Measurements from ENCODE around the gene SCARB1.

Gene SCARB1

DNA sequence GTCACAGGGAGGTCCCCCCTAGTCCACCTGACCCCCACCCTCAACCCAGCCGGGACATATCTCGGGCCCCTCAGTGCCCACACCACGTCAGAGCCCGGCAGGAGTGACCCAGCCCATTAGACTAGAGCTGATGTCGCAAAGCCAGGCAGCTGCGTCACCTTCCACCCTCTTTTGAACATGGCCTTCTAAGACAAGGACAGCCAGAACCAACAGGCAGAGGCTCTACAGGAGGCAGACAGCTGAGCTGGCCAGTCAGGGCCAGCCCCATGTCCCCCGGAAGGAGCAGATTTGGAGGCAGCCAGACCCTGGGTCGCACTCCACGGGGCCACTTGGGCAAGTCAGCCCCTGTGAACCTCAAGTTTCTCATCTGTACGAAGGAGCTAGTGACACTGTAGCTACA is 44.1 kb downstream of the SCARB1 start:
- DNase-seq: no peak

DNA sequence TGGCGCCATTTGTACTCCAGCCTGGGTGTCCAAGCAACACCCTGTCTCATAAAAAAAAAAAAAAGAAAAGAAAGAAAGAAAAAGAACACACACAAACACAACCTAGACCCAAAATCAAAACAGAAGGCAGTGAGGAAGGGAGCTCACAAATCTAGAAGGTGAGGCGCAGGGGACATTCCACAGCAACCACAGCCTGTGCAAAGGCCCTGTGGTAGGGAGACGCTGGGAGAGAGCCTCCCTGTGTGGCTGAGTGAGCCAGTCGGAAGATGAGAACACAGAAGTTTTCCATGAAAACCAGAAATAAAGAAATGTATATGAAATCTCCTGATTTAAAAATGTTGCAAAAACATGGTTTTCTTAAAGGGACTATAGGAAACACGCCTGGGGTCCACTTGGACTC is 44.6 kb downstream of the SCARB1 start:
- no peak for DNase-seq

DNA sequence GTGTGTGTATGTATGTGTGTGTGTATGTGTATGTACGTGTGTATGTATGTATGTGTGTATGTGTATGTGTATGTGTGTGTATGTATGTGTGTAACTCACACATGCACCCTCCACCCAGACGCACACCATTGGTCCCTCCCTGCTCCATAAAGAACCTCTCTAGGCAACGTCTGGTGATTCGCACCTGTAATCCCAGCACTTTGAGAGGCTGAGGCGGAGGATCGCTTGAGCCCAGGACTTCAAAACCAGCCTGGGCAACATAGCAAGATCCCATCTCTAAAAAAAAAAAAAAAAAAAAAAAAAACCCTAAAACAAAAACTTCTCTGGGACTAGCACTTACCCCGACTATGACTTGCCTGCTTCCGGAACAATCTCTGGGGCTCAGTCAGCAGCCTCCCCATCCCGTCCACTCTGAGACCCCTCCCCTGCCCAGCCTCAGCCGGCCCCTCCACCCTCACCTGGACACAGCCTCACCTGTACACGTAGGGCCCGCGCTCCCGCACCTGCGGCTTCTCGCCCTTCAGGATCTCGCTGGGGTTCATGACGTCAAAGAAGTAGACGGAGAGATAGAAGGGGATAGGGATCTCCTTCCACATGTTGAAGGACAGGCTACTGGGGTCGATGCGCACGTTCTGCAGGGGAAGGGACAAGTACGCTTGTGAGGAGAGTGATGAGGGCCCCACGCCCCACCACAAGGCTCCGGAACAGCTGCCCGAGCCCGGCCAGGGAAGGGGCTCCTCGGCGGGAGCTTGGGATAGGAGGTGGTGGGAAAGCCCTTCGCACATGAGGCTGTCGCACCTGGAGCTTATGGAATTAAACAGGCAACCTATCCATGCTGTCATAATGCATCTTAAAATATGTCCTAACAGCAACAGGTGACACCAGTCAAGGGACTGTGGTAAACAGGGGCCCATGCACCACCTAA is 46.3 kb downstream of the SCARB1 start:
- DNase-seq: no peak

DNA sequence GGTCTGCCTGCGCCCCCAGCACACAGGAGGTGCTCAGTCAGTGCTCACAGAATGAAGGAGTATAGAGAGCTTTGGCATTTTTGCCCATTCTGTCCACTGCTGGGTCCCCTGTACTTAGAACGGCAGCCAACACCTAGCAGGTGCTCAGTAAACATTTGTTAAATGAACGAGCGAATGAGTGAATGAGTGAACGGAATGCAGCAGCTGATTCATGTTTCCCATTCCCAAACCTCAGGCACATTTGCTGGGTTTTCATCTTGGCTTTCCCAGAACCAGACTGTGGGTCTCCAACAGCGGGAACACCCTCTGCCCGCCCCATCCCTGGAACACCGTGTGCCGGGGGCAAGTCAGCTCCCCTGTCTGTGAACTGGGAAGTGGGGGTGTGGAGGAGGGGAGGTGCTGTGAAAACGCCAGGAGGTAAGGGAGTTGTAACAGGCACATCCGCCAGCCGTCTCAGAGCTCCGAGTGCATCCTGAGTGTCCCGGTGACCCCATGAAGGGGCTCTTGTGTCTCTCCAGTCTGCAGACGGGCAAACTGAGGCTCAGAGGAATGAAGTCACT is 47.3 kb downstream of the SCARB1 start:
- DNase-seq: no peak

DNA sequence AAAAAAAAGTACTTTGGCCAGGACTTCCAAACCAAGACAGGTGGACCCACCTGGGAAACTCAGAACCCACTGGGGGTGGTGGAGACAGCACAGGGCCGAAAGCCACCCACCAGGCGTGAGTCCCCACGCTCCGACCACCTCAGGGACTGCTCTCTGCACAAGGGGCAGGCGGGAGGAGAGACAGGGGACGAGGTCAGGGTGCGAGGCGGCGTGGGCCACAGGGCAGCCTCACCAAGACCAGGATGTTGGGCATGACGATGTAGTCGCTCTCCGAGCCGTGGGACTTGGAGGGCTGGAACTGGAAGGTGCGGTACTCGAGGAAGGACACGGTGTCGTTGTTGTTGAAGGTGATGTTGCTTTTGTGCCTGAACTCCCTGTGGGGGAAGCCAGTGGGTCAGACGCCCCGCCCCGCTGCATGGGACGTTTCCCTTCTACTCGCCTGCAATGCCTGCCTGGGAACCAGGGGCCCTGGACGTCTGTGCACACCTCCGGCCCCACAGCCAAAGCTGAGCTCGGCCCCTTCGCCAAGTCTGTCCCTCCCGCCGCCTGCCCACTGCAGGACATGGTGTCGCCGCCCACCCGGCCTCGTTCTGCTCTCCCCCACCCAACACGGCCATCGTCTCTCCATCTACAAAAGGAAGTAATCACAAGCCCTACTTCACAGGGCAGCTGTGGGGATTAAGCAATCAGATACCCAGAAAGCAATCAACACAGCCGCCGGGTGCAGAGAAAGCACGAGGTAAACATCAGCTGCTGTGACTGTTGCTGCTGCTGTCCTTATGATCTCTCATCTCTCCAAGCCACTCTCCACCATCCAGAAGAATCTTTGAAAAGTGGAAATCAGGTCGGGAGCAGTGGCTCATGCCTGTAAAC is 48.7 kb downstream of the SCARB1 start:
- DNase-seq: peak; percentile 23 to 61

DNA sequence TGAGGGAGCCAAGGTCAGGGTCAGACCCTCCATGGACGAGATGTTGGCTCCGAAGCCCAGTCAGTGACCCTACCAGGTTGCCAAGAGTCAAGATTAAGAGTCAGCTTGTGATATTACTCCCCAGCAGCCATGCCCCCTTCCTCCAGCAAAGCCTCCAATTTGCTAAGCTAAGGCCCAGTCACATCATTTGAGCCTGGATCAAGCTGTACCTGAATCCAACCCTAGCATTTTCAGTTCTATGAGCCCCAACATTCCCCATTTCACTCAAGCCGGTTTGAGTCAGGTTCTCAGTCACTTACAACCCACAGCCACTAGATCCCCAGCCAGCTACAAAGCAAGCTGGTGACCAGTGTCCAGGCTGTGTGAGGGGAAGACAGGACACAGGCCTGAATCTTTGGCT is 49.9 kb downstream of the SCARB1 start:
- DNase-seq: no peak

DNA sequence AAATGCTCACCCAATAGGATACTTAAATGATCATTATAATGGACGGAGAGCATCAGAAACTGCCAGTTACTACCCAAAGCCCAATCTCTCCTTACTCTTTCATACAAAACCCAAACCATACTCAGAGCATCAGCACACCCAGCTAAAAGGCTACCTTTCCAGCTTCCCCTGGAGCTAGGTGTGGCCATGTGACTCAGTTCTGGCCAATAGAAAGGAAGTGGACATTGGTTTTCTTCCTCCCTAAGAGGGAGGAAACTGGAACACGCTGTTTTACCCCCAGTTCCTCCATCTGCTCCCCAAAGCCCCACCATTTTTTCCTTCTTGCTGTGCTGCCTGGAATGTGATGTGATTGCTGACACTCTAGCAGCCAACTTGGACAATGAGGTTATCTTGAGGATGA is 50.7 kb downstream of the SCARB1 start:
- no peak for DNase-seq

DNA sequence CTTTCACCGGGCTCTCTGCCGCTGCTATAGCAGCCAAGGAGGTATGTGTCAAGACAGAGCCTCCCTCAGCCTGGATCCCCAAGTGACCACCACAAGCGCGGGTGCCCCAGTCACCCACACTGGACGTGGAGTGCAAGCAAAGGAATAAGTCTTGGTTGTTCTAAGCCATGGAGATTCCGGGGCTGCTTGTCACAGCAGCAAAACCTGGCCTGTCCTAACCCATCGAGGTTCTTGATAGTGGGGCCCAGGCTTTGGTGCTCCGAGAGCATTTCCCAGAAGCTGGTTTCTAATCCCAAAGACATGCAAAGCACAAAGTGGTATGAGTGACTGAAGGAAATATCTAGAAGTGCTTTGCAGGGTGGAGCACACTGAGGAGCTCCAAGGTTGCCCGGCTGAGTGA is 51.3 kb downstream of the SCARB1 start:
- no peak for DNase-seq

DNA sequence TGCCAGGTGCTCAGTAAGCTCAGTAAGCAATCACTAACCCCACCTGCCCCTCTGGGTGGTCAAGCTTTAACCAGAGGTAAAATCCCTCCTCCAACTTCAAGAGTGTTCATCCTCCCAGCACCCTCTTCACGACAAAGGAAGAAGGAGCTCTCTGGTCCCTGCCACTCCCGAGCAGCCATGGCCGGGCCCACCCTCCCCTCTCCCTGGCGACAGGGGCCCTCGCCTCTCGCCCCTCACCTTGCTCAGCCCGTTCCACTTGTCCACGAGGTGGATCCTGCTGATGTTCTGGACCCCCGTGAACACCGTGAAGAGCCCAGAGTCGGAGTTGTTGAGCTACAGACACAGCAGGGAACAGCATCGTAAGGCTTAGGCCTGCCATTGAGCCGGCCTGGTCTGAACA is 52.0 kb downstream of the SCARB1 start:
- no peak for DNase-seq

DNA sequence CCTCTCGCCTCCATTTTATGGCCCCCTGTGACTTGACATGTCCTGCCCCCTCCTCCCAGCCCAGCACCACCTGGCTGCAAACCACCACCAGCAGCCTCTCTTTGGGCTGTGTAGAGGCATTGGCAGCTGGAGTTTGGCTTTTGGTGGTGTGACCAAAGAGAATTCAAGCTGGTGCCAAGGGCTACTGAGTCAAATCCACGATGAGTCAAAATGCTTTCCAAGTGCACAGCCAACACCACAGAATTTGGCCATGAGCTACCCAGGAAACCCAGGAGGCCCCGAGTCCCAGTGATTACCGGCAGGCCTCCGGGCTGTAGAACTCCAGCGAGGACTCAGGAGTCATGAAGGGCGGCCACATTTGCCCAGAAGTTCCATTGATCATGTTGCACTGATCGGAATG is 53.8 kb downstream of the SCARB1 start:
- no peak for DNase-seq

DNA sequence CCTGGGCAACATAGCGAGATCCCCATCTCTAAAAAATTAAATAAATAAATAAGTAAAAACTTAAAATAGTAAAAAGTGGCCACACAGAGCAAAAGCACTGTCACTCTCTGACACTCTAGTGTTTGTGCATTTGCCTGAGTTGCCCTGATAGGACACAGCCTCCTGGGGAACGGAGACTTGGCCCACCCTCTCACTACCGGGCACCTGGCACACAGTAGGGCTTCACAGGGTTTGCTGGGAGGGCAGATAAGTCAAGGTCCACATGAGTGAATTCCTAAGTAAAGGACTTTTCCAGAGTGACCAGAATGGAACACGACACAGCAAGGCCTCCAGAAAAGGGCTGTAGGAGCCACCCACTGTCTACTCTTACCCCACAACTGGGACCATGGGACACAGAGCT is 54.3 kb downstream of the SCARB1 start:
- DNase-seq: no peak

DNA sequence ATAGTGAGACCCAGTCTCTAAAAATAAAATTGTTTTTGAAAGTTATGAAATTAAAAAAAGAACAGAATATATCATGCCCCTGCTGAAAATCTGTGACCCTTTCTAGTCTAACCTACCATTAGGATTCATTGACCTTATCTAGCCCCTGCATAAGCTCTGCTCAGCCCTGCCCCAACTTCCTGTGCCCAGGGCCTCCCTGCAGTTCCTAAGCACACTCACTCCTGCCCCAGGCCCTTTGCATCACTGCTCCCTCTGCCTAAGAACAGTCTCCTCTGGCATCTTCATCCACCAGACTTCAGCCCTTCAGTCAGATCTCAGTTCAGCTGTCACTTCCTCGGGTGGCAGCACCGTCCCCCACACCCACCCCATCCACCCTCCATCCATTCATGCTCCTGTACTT is 55.4 kb downstream of the SCARB1 start:
- DNase-seq: no peak

DNA sequence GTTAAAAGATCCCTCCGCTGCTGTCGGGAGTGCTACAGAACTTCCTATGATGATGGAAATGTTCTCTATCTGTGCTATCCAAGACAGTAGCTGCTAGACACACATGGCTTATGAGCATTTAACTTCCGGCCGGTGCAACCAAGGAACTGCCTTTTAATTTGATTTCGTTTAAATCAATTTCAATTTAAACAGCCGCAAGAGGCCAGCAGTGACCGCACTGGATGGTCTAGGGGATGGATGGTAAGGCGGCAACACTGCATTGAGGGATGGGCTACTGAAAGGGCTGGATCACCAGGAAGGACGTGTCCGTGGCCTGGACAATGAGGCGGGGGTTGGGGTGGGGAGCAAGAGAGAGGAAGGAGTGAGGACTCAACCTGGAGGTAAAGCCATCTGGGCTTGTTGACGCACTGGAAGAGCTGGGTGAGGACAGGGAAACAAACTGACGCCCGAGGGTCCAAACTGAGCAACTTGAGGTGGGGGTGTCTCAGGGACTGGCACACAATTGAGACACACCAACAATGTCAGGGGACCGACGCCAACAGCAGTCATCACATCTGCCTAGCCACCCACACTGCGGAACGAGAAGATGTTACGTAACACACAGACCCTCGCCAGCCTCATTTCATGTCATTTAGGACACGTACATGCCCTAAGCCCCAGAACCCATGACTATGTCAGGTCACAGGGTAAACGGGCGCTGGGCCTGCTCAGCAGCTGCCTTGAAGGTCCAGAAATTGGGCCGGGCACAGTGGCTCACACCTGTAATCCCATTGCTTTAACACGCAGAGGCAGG is 57.6 kb downstream of the SCARB1 start:
- no peak for DNase-seq

DNA sequence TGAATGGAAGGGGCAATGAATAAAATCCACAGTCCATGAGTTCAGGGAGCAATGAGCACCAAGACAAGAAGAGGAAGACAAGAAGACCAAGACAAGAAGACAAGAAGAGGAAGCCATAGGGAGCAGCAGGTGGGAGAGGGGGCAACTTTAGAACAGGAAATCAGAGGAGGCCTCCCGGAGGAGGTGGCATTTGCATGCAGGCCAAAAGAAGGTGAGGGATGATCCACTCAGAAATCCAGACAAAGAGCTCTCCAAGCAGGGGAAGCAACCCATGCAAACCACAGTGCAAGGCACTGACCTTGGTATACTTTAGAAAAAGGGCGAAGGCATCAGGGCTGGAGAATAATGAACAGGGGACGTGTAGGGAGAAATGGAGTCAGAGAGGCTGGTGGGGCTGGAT is 58.6 kb downstream of the SCARB1 start:
- no peak for DNase-seq

DNA sequence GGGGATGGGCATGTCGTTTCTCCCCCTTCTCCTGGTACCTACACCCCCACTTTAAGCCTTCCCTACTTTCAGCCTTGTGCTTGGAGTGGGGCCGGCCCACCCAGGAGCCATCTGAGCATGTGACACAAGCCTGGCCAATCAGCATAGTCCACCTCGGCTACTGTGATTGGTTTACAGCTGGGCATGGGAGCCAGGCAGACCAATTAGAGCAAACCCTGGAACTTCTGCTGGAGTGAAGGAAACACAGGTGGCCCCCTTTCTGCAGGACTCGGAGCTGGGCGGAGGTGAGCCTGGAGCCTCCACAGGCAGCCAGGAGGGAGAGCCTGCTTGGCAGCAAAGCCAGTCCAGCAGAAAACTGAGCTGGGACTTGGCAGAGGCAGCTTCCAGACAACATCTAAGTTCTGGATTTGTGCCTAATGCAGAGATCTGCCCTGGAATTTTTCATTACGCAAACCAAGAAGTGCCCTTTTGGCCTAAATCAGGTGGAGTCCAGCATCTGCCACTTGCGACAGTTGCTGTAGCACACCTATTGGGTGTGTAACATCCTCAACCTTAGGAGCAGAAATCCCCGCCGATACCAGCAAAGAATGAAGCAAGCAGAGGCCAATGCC is 59.5 kb downstream of the SCARB1 start:
- DNase-seq: no peak

DNA sequence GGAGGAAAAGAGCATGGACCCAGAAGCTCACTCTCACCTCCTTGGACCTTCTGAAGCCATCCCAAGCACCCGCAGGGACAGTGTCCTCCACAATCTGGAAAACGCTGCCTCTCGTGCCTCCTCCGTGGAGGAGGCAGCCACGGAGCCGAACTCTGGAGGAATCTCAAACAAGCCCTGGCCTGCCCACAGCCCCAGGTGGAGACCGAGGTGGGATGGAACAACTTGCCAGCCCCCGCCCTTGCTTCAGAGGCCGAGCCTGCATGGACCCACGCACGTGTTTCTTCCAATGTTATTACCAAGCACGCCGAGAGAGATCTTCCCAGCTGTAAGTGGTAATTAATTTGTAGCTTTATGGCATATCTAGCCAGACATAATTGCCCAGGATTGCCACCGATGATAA is 61.3 kb downstream of the SCARB1 start:
- DNase-seq: no peak

DNA sequence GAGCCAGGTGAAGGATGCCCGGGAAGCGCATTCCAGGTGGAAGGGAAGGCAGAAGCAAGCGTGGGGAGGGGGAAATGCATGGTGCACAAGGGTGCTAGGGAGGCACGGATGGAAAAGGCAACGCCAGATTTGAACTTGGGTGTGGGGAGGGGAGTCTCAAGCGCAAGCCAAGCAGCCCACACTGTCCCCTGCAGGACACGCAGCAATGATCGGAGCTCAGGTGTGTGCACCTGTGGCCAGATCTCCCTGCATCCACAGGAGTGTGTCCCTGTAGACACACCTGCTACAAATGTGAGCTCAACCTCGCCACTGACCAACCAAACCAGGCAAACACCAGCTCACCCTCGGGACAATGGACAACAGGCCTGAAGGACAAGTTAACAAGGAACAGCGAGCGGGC is 63.2 kb downstream of the SCARB1 start:
- no peak for DNase-seq

DNA sequence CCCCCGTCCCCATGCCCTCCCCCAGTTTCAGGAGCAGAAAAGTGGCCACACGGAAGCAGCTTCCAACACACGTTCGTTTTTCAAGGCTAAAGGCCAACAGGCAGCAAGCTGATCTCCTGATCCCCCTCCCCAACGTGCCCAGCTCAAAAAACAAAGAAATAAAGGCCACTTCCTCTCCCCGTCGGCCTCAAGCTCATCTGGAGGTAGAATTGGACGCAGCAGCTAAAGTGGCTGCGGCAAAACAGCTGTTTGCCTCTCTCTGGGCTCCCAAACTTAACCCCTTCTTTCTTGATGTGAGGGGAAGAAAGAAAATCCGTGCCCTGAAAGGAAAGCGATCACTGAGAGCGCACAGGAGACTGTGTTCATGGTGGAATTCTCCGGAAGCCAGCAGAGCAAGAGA is 66.3 kb downstream of the SCARB1 start:
- no peak for DNase-seq

DNA sequence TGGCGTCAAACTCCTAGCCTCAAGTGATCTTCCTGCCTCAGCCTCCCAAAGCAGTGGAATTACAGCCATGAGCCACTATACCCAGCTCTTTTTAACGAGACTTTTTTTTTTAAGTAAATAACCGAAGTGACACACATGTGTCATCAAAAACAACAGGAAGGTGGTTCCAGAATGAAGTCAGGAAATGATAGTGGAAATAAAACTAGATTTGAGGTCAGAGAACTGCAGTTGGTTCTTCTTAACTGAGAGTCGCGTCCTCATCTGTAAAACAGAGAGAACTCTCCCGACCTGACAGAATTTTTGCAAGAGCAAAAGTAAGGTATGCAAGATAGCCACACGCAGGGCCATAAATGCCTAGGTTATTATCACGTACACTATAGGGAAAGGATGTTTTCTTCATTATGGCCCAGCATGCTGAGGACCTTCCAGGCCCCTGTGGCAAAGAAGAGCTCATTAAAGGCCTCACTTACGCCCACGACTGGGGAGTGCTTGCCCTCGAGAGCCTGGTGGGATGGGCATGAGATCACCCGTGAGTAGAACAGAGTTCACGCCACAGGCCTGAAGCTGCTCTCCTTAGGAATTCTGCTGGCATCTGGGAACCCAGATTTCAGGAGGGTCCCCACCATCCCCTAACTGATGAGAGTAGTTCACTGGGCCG is 67.2 kb downstream of the SCARB1 start:
- DNase-seq: no peak

DNA sequence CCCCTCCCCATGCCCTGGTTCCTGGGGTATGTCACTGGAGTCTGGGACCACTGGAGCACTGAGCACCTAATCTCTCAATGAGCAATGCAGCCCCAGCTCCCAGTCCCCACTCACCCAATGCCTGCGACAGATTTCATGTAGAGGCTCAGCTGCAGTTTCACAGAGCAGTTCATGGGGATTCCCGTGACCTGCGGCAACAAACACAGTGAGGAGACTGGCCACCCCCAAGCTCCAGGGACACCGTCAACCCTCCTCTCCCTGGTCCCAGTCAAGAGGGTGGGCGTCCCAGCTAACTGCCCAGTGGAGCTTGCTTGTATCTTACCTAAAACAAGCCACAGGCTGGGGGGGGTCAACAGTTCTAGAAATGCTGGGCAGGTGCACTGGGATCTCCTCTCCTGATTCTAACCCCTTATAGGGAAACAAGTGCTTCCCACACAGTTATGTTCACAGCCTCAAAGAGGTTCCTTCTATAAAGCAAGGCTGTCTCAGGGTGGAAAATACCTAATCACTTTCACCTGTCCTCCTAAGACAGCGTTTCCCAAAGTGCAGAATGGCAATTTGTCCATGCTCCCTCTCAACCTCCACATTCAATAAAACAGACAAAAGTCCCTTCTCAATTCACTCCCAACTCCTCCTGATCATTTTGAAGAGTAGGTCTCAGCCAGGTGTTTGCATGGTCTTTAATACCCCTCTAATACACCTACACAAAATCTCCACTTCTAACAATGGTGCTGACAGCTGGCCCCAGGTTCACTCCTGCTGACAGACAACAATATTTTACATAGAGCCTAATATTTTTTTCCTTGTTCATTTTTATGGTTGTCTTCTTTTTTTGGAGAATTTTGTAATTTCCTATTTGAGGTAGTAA is 68.3 kb downstream of the SCARB1 start:
- no peak for DNase-seq

DNA sequence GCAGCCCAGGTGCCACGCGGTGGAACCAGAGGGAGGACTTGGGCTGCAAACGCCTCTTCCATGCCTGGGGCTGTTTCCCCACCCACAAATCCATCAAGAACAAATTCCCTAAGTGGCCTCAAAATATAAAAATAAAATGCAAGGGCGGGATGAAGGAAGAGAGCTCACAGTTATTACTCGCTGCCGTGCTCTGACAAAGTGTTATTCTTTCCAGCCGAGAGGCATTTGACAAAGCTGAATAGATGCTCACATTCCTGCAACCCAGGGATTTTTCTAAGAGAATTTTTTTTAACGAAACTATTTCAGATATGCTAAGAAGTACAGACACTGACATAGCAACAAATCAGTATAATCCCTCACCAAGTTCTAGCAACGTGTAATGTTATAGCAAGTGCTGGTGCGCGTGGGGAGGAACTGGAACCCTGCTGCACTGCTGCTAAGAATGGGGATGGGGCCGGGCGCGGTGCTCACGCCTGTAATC is 70.7 kb downstream of the SCARB1 start:
- no peak for DNase-seq
